HG03066 (cell line): ENCODE data around the gene DCDC1.

ENCODE experiments used
- ATAC-seq: cut with Tn5 transposase; IDR thresholded peaks from one replicate; pipeline ENCODE4 v1.9.1; 2021; ENCODE audit warnings: low read depth; ENCODE audit not compliant: unreplicated experiment

Gene DCDC1, protein sequence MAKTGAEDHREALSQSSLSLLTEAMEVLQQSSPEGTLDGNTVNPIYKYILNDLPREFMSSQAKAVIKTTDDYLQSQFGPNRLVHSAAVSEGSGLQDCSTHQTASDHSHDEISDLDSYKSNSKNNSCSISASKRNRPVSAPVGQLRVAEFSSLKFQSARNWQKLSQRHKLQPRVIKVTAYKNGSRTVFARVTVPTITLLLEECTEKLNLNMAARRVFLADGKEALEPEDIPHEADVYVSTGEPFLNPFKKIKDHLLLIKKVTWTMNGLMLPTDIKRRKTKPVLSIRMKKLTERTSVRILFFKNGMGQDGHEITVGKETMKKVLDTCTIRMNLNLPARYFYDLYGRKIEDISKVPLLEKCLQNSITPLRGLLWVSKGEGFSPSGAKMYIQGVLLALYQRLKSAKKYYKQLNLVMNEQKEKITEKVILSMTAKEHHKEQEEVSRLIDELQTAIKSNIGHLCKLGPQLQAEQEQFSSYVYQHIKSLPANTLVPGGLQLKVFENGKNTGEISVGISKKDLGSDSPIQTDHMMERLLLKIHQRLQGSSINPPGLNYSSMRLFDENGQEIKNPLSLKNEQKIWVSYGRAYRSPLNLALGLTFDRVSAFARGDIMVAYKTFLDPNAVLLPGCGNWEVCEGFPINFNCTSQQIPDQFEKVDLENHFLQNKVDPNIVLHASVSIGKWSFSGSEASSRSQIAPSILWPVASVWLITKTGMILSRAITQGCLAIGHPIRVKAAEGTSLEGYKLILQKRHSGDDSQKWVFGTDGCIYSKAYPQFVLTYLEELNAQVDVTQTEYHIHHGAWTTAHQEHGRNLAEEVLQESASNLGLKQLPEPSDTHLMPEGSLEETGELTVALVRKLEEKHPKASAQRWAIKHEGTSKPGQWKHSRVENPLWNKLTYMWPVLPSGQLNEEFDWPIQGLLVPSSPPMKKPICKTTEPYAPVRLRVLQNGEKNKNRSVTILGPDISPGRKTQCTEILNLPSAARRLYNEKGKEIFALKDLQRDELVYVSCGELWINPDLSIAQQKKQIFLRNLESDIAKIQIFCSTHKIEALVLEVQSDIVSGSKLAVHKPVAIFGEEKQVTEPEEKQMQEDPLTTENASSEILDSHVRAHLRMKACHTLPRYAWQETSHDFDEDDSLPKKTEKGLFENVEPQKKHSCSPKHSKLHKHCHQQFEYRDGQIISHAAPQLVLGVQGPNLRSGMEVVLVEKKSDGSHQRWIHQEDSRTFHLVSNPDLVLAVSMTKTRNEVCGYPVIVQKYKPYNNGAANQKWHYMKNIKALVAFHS (N-terminal part only)

DNA sequence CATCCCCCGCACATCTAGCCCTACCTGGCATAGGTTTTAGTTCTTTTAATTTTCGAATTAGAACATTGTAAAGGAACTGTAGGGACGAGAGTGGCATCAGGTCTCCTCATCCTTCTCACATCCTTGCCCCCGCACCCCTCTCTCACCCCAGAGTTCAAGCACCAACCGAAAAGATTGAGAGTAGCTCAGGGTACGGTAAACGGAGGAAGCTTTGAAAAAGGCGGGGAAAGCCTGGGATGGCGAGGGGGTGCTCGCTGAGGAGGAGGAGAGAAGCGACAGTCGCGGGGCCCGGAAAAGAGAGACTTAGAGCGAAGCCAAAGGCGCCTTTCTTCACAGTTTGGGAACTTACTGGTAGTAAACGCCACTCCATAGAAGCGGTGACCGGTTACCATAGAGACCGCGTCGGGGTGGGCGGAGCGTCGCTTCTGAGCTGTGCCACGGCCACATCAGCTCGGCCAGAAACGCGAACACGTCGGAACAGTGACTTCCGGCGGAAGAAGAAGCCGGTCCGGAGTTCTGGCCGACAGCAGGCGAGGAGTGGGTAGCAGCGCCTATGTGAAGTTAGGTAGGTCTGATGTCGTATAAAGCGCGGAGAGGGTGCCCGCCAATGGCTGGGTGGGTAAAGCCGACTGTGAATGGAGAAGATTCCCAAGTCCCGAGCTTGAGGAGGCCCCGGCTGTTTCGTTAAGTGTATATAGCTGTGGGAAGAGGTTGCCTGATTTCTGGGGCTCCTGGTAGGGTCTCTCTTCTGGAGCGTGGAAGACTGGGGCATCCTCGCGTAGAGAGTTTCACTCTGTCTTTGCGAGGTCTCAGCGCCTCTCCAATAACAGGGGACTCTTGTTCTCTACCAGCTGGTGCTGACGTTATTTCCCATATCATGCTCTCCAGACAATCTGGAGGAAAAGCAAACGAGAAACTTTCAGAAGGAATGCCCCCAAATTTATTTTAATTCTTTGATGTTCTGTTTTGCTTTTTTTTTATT, at the start of gene DCDC1, which contains the start of gene DNAJC24:
DCDC1 (minus strand) TSS at position 392 of the 982 bp plus-strand sequence. CDS start 41,459 bp downstream, outside the sequence.
DNAJC24 (plus strand) TSS at position 513 of the 982 bp plus-strand sequence. CDS start 889 bp downstream, outside the sequence.
- ATAC-seq, result peak; percentile 98

GRCh38 chr11:31419138-31419537, 49.6 kb upstream of the DCDC1 start:
- no peak for ATAC-seq

GRCh38 chr11:31417816-31418215, 48.3 kb upstream of the DCDC1 start:
- ATAC-seq, result no peak

DNA sequence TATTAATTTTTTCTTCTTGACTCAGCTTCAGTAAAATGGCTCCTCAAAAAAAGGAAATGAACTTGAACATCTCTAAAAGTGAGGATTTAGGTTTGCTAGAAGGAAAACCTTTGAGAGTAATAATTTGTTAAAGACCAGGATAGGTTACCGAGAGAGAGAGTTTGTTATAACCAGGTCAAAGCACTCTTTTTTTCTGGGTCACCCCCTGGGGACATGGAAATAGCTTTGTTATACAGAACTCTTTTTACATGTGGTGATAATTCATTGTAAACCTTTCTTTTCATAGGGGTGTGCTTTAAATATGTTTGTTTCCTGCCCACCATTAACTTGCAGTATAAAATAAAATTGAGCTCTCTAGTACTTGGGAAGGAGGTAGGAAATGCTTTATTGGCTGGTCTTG, 47.8 kb upstream of the DCDC1 start:
- no peak for ATAC-seq

- ATAC-seq, result no peak
These were observed 45.9 kb upstream of the DCDC1 start for GRCh38 chr11:31415435-31415834.

GRCh38 chr11:31414338-31414737, 44.8 kb upstream of the DCDC1 start:
- no peak for ATAC-seq

GRCh38 chr11:31412946-31413345, 43.4 kb upstream of the DCDC1 start:
- ATAC-seq, result no peak

- ATAC-seq, result no peak
These were observed 38.7 kb upstream of the DCDC1 start for GRCh38 chr11:31408201-31408600.

GRCh38 chr11:31404614-31405013, 35.1 kb upstream of the DCDC1 start:
- ATAC-seq, result no peak

- no peak for ATAC-seq
These were observed 27.8 kb upstream of the DCDC1 start for GRCh38 chr11:31397239-31397834.

DNA sequence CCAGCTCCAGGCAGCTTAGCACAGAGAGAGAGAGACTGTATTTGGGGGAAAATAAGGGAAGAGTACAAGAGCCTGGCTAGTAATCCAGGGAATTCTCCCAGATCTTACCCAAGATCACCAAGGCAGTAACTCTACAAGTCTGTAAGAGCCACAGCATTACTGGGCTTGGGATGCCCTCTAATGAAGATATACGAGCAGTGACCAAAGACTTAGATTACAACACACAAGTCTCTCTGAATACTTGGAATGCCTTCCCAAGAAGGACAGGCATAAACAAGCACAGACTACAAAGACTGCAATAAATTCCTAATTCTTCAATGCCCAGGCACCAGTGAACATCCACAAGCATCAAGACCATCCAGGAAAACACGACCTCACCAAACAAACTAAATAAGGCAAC, 17.8 kb upstream of the DCDC1 start:
- no peak for ATAC-seq

DNA sequence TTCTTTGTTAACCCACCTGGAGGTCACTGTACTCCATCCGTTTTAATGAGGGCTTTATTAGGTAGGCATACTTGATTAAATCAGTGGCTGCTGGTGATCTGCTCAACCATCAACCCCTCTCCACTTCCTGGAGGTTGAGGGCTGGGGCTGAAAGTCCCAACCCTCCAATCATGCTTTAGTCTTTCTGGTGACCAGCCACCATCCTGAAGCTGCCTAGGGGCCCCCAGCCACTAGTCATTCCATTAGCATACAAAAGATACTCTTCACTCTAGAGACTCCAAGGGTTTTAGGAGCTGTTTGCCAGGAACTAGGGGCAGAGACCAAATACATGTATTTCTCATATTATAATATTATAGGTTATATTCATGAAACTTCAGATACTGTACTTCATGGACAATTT, 13.6 kb upstream of the DCDC1 start:
- no peak for ATAC-seq

GRCh38 chr11:31375879-31376278, 6.3 kb upstream of the DCDC1 start:
- no peak for ATAC-seq

DNA sequence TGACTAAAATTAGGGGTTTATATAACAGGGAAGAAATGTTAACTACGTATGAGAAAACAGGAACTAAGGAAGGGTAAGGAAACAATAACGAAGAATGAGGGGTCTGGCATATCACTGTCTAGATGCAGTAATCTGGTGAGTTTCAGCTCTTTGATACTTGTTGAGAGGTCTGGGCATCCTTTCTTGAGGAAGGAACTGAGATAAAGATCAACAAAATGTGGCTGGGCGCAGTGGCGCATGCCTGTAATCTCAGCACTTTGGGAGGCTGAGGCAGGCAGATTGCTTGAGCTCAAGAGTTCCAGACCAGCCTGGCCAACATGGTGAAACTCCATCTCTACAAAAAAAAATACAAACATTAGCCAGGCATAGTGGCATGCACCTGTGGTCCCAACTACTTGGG, 2.7 kb downstream of the DCDC1 start:
- ATAC-seq, result no peak

GRCh38 chr11:31361743-31362142, 7.8 kb downstream of the DCDC1 start:
- ATAC-seq, result no peak

DNA sequence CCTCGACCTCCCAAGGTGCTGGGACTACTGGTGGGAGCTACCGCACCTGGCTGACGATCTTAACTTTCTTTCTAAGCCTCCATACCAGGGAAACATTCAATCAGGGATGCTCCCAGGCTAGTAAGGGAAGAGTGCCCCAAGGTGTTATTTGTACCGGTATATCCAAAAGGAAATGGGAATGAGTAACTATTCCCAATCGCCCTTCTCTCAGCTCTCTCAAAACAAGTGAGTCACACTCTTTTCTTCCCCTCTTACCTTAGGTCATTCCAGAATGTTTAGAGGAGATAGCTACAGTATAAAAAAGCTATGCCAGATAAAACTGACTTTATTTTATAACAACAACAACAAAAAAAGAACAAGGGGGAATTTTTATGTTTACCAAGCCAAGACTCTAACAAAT, 13.7 kb downstream of the DCDC1 start:
- ATAC-seq, result no peak

DNA sequence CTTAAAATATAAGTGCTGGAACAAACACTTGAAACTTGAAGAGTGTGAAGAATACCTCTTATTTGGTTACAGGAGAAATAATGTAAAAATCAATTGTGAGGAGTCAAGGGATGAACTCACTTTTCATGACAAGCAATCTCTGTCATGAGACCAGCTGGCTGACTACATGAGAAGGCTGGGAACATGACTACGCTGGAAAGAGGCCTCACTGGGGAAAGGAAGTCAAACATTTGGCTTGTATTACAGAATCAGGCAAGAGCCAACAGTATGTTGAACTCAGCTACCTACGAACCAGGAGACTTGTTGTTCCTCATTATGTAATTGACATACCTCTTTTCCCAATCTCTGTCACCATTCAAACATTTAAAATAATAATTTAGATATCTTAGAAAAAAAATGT, 14.4 kb downstream of the DCDC1 start:
- no peak for ATAC-seq

- ATAC-seq, result no peak
These were observed 18.4 kb downstream of the DCDC1 start for GRCh38 chr11:31351168-31351567.
